ENCODE measurements around the gene DYNC1H1. TPM values are rescaled to one million over a fixed set of nuclear protein-coding genes. Genes with fewer than 3 reads are reported as not detected.

The DYNC1H1 gene
- total RNA-seq, 2 donors from 2014 or later, result 171 to 219 TPM

DNA sequence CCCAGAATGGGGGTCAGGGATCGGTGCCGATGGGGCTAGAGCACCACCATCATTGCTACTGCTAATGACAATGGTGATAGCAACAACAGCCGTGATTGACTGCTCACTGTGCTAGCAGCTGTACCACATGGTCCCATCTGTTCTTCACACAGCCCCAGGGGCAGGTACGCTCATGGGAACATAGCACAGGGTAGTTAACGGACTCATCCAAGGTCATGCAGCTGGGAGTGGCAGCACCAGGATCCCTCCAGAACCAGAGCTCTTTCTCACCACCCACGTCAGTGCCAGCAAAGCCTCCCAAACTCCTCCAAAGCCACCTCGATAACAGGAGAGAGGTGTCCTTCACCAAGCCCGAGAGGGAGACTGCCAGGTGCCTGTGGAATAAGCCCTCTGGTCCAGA is 11.2 kb upstream of the DYNC1H1 start:
- H3K4me1 ChIP-seq, result peaks cover 30% of the 10 kb centered on the region
- H3K9me3 ChIP-seq, result no peaks in the 10 kb centered on the region
- ATAC-seq (no peak), DNase-seq (no peak)
- intact Hi-C loops (cut with DNase I), result loop anchor here (10.0 kb wide), 1 partner anchor 178 kb away; no protein-coding TSS in a partner anchor
- H3K36me3 ChIP-seq (replicated peaks in 1 of 2; ENCODE audit: insufficient read depth in 1 of 2, low read depth in 2 of 2), result no peaks in the 10 kb centered on the region
- H3K27me3 ChIP-seq, result no peaks in the 10 kb centered on the region
- no peak overlapping the region for H3K27ac ChIP-seq
- no peak for TF ChIP-seq POLR2A (IDR thresholded peaks at IDR 0.05)
- TF ChIP-seq, protein P1, sequence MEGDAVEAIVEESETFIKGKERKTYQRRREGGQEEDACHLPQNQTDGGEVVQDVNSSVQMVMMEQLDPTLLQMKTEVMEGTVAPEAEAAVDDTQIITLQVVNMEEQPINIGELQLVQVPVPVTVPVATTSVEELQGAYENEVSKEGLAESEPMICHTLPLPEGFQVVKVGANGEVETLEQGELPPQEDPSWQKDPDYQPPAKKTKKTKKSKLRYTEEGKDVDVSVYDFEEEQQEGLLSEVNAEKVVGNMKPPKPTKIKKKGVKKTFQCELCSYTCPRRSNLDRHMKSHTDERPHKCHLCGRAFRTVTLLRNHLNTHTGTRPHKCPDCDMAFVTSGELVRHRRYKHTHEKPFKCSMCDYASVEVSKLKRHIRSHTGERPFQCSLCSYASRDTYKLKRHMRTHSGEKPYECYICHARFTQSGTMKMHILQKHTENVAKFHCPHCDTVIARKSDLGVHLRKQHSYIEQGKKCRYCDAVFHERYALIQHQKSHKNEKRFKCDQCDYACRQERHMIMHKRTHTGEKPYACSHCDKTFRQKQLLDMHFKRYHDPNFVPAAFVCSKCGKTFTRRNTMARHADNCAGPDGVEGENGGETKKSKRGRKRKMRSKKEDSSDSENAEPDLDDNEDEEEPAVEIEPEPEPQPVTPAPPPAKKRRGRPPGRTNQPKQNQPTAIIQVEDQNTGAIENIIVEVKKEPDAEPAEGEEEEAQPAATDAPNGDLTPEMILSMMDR (IDR thresholded peaks at IDR 0.05), result no peak
- H3K4me3 ChIP-seq, result no peak overlapping the region
- WGBS, 2 donors, result 32 to 37% methylated on average over 8 of the region's 8 CpGs

DNA sequence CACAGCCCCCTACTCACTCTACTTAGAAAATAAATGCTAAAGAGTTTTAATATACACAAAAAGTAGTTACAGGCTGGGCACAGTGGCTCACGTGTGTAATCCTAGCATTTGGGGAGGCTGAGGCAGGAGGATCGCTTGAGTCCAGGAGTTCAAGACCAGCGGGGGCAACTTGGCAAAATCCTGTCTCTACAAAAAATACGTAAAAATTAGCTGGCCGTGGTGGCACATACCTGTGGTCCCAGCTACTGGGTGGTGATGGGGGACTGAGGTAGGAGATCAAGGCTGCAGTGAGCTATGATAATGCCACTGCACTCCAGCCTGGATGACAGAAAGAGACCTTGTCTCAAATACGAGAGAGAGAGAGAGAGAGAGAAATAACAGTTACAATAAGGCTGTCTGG is 9.9 kb upstream of the DYNC1H1 start:
- DNase-seq, result no peak

DNA sequence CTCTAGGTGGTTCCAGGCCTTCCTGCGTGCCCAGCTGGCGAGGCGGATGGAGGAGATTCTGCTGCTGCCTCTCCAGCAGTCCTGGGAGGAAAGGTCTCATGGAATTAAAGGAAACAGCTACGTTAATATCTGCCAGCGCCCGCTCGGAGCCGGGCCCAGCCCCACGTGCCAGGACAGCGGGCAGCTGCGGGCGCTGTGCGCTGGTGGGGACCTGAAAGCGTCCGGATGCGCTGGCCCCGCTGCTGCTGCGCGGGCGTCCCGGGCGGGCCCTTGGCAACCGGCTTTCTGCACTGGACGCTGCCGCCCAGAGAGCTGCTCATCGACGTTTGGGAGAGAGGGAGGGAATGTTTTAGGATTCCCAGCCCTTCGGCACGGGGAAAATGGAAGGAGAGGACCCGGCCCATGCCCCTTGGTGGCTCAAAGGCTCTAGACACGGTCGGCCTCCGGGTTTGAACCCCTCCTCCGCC is 8.6 kb upstream of the DYNC1H1 start:
- Histone ChIP-seq H3K9me3 (no peaks in the 10 kb centered on the region), H3K4me3 (no peak overlapping the region), H3K27me3 (no peaks in the 10 kb centered on the region), H3K27ac (no peak overlapping the region), H3K4me1 (peaks cover 11% of the 10 kb centered on the region), H3K36me3 (replicated peaks in 1 of 2; ENCODE audit: insufficient read depth in 1 of 2, low read depth in 2 of 2) (no peaks in the 10 kb centered on the region)
- intact Hi-C loops (cut with DNase I), result loop anchor here (10.0 kb wide), 1 partner anchor 181 kb away; no protein-coding TSS in a partner anchor
- TF ChIP-seq POLR2A (IDR thresholded peaks at IDR 0.05), result no peak
- TF ChIP-seq, protein P1 (IDR thresholded peaks at IDR 0.05), result no peak
- DNase-seq (no peak), ATAC-seq (no peak)
- WGBS, 2 donors, result 87% methylated on average over 18 to 33 of the region's 34 CpGs

More for the DNA sequence above, 9.9 kb upstream of the DYNC1H1 start:
- ATAC-seq, result no peak
- no peaks in the 10 kb centered on the region for H3K36me3 ChIP-seq (replicated peaks in 1 of 2; ENCODE audit: insufficient read depth in 1 of 2, low read depth in 2 of 2)
- H3K4me3 ChIP-seq, result no peak overlapping the region
- TF ChIP-seq, protein P1 (IDR thresholded peaks at IDR 0.05), result no peak
- no peak for TF ChIP-seq POLR2A (IDR thresholded peaks at IDR 0.05)
- no peaks in the 10 kb centered on the region for H3K9me3 ChIP-seq
- intact Hi-C loops (cut with DNase I), result loop anchor here (10.0 kb wide), 1 partner anchor 180 kb away; no protein-coding TSS in a partner anchor
- H3K27me3 ChIP-seq, result no peaks in the 10 kb centered on the region
- H3K4me1 ChIP-seq, result peaks cover 20% of the 10 kb centered on the region
- H3K27ac ChIP-seq, result no peak overlapping the region
- WGBS, 2 donors, result 79 to 86% methylated on average over 6 of the region's 6 CpGs

DNA sequence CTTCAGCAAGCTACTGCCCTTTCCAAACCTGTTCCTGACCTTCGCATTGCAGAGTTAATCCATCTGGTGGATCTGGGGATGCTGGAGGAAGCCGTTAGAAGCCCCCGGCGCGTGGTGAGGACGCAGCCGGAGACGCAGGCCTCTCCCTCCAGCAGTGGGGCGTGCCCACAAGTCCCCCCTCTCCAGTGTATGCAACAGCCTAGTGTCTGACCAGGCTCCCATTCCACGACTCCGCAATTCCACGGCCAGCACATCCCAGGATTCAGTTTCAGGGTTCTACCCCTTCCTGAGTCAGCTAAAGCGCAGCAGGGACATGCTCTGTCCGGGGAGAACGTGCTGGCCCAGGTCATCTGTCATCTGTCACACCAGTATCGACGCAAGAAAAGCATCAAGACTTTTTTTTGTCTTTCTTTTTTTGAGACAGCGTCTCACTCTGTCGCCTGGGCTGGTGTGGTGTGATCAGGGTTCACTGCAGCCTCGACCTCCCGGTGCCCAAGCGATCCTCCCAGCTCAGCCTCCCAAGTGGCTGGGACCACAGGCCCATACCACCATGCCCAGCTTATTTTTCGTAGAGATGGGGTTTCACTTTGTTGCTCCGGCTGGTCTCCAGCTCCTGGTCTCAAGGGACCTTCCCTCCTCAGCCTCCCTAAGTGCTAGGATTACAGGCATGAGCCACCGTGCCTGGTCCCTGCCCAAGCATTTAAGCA is 8.0 kb upstream of the DYNC1H1 start:
- Histone ChIP-seq H3K9me3 (no peaks in the 10 kb centered on the region), H3K27ac (no peak overlapping the region), H3K27me3 (no peaks in the 10 kb centered on the region), H3K4me1 (peaks cover 14% of the 10 kb centered on the region), H3K36me3 (replicated peaks in 1 of 2; ENCODE audit: insufficient read depth in 1 of 2, low read depth in 2 of 2) (no peaks in the 10 kb centered on the region), H3K4me3 (no peak overlapping the region)
- TF ChIP-seq POLR2A (IDR thresholded peaks at IDR 0.05), result no peak
- TF ChIP-seq, protein P1 (IDR thresholded peaks at IDR 0.05), result no peak
- intact Hi-C loops (cut with DNase I), result loop anchor here (10.0 kb wide), 1 partner anchor 182 kb away; no protein-coding TSS in a partner anchor
- 85 to 87% methylated on average over 24 to 25 of the region's 25 CpGs for WGBS, 2 donors
- DNase-seq, result no peak
- ATAC-seq, result no peak
